HepG2 (cell line): ENCODE measurements around the gene LAPTM4A. TPM values are rescaled to one million over a fixed set of nuclear protein-coding genes. Genes with fewer than 3 reads are reported as not detected.

Experiments
- ATAC-seq: fragments of 200-7000 bp; cut with Tn5 transposase; 3 replicates; pipeline ENCODE4 v1.9.1; 2020; ENCODE audit warnings: mild to moderate bottlenecking, moderate library complexity
- BruUV-seq: library from RNA; stranded (reverse); fragments of 400-500 nt; replicated peaks from 2 replicates; lab custom pipeline; 2021; lab: Mats Ljungman, UMichigan
- CTCF ChIA-PET: fragments of 300-600 bp; formaldehyde crosslinking; extraction: SDS; loops from one replicate; lab custom pipeline; 2021; ENCODE audit warnings: low total read pairs, inconsistent platforms, low intra/inter-chr PET ratio; lab: Yijun Ruan, JAX
- POLR2A ChIA-PET: fragments of 350-600 bp; sonication (Branson Sonifier 250); formaldehyde crosslinking; loops from one replicate; lab custom pipeline; 2020; ENCODE audit warnings: antibody characterized with exemption, inconsistent platforms; lab: Yijun Ruan, JAX
- DNase-seq: peaks from one replicate; pipeline ENCODE4 v3.0.0-alpha.2; 2015; ENCODE audit warnings: low spot score
- FAIRE-seq: peaks from 3 replicates; lab custom pipeline; 2011; peaks lifted over from hg19 to GRCh38; lab: Jason Lieb, UNC
- H2AFZ ChIP-seq: one replicate; pipeline ENCODE4 v1.6.1; 2011; ENCODE audit warnings: low read length, inconsistent platforms
- H3K27ac ChIP-seq: fragments of 300-600 bp; 3 replicates; pipeline ENCODE4 v1.8.0; 2011; ENCODE audit warnings: mixed run types, mild to moderate bottlenecking, mixed read lengths, low read length, inconsistent platforms; ENCODE audit not compliant: insufficient read depth; ENCODE audit errors: extremely low read length
- H3K27me3 ChIP-seq, 2 experiments: fragments of 200-600 bp in 1 of 2; 2 replicates in 1 of 2; 3 replicates in 1 of 2; pipeline versions ENCODE4 v1.6.0 to v1.8.0; 2011; ENCODE audit warnings: low read length in 2 of 2, mild to moderate bottlenecking in 2 of 2, moderate library complexity in 2 of 2, inconsistent platforms in 1 of 2; ENCODE audit not compliant: insufficient read depth in 2 of 2, control insufficient read depth in 1 of 2
- H3K36me3 ChIP-seq, 2 experiments: fragments of 200-600 bp in 1 of 2; replicated peaks in 1 of 2; 2 replicates in 1 of 2; 3 replicates in 1 of 2; pipeline versions ENCODE4 v1.5.1 to v1.8.0; 2011; ENCODE audit warnings: low read length in 2 of 2, inconsistent platforms in 1 of 2; ENCODE audit not compliant: insufficient read depth in 2 of 2, control insufficient read depth in 1 of 2
- H3K4me1 ChIP-seq: 2 replicates; pipeline ENCODE4 v1.5.1; 2012; ENCODE audit warnings: low read length, inconsistent platforms; ENCODE audit not compliant: insufficient read depth
- H3K4me2 ChIP-seq: 2 replicates; pipeline ENCODE4 v1.6.0; 2011; ENCODE audit warnings: low read depth, low read length, inconsistent platforms
- H3K4me3 ChIP-seq, 3 experiments: fragments of 200-600 bp in 1 of 3; sonication (generic), shearing (Covaris generic) in 1 of 3; replicated peaks in 1 of 3; 2 replicates each; pipeline ENCODE4 v1.5.1; 2011 to 2016; ENCODE audit warnings: low read length in 3 of 3, inconsistent platforms in 2 of 3, low read depth in 2 of 3, mild to moderate bottlenecking in 2 of 3, control low read depth in 1 of 3, mixed read lengths in 1 of 3; ENCODE audit not compliant: insufficient read depth in 1 of 3
- H3K79me2 ChIP-seq: one replicate; pipeline ENCODE4 v1.6.1; 2011; ENCODE audit warnings: low read length, inconsistent platforms; ENCODE audit not compliant: insufficient read depth
- H3K9ac ChIP-seq: 2 replicates; pipeline ENCODE4 v1.6.0; 2011; ENCODE audit warnings: mild to moderate bottlenecking, low read depth, low read length, inconsistent platforms; ENCODE audit not compliant: insufficient read depth
- H3K9me3 ChIP-seq: 2 replicates; pipeline ENCODE4 v1.5.1; 2012; ENCODE audit warnings: mild to moderate bottlenecking, low read length
- H4K20me1 ChIP-seq: 2 replicates; pipeline ENCODE4 v1.6.0; 2011; ENCODE audit warnings: inconsistent platforms, mild to moderate bottlenecking, low read length, moderate library complexity; ENCODE audit not compliant: insufficient read depth
- CHD4 ChIP-seq: fragments of 200-600 bp; sonication (generic); IDR thresholded peaks from 2 replicates; pipeline ENCODE4 v1.7.0; 2017; ENCODE audit warnings: mild to moderate bottlenecking, low read length, borderline replicate concordance
- CSRNP1 ChIP-seq: sonication (generic); formaldehyde crosslinking; IDR thresholded peaks from 2 replicates; pipeline ENCODE4 v1.8.1; 2023; ENCODE audit warnings: mild to moderate bottlenecking, missing genetic modification reagents
- IRF2 ChIP-seq: IDR thresholded peaks from 2 replicates; pipeline ENCODE4 v1.6.1; 2018; ENCODE audit warnings: missing genetic modification reagents, missing compliant biosample characterization
- KLF12 ChIP-seq: sonication (generic); formaldehyde crosslinking; IDR thresholded peaks from 2 replicates; pipeline ENCODE4 v1.4.0; 2020; ENCODE audit warnings: missing genetic modification reagents, borderline replicate concordance
- KMT2B ChIP-seq: IDR thresholded peaks from 2 replicates; pipeline ENCODE4 v1.6.1; 2016; ENCODE audit warnings: missing genetic modification reagents, missing compliant biosample characterization
- MIER3 ChIP-seq: IDR thresholded peaks from 2 replicates; pipeline ENCODE4 v1.6.1; 2016; ENCODE audit warnings: missing compliant biosample characterization, borderline replicate concordance
- NR3C1 ChIP-seq: sonication (generic); formaldehyde crosslinking; IDR thresholded peaks from 2 replicates; pipeline ENCODE4 v1.4.0; 2020; ENCODE audit warnings: missing genetic modification reagents
- REPIN1 ChIP-seq: sonication (generic); formaldehyde crosslinking; IDR thresholded peaks from 2 replicates; pipeline ENCODE4 v1.8.0; 2022; ENCODE audit warnings: missing genetic modification reagents, low read depth, mild to moderate bottlenecking, borderline replicate concordance
- RORA ChIP-seq: sonication (generic); formaldehyde crosslinking; IDR thresholded peaks from 2 replicates; pipeline ENCODE4 v1.5.0; 2020; ENCODE audit warnings: mild to moderate bottlenecking, missing genetic modification reagents, moderate library complexity
- SP140L ChIP-seq: sonication (generic); formaldehyde crosslinking; IDR thresholded peaks from 2 replicates; pipeline ENCODE4 v1.4.0; 2020; ENCODE audit warnings: missing genetic modification reagents, borderline replicate concordance
- TARDBP ChIP-seq: sonication (generic); formaldehyde crosslinking; IDR thresholded peaks from 2 replicates; pipeline ENCODE4 v1.8.0; 2022; ENCODE audit warnings: mild to moderate bottlenecking, missing genetic modification reagents
- ZNF235 ChIP-seq: sonication (generic); formaldehyde crosslinking; IDR thresholded peaks from 2 replicates; pipeline ENCODE4 v1.8.1; 2023; ENCODE audit warnings: mild to moderate bottlenecking, missing genetic modification reagents, borderline replicate concordance
- ZNF326 ChIP-seq: sonication (generic); formaldehyde crosslinking; IDR thresholded peaks from 2 replicates; pipeline ENCODE4 v1.4.0; 2020; ENCODE audit warnings: missing genetic modification reagents, borderline replicate concordance
- ZNF431 ChIP-seq: sonication (generic); formaldehyde crosslinking; IDR thresholded peaks from 2 replicates; pipeline ENCODE4 v1.9.0; 2022; ENCODE audit warnings: missing genetic modification reagents, low read depth, mild to moderate bottlenecking, borderline replicate concordance
- ZNF501 ChIP-seq: sonication (generic); formaldehyde crosslinking; IDR thresholded peaks from 2 replicates; pipeline ENCODE4 v1.5.1; 2020; ENCODE audit warnings: mild to moderate bottlenecking, moderate library complexity, missing genetic modification reagents
- ZNF597 ChIP-seq: sonication (generic); formaldehyde crosslinking; IDR thresholded peaks from 2 replicates; pipeline ENCODE4 v1.5.0; 2020; ENCODE audit warnings: missing genetic modification reagents
- ZNF598 ChIP-seq: sonication (generic); formaldehyde crosslinking; IDR thresholded peaks from 2 replicates; pipeline ENCODE4 v1.5.1; 2020; ENCODE audit warnings: mild to moderate bottlenecking, missing genetic modification reagents, borderline replicate concordance
- ZNF615 ChIP-seq: sonication (generic); formaldehyde crosslinking; IDR thresholded peaks from 2 replicates; pipeline ENCODE4 v1.5.0; 2020; ENCODE audit warnings: mild to moderate bottlenecking, missing genetic modification reagents, borderline replicate concordance
- ZNF780A ChIP-seq: sonication (generic); formaldehyde crosslinking; IDR thresholded peaks from 2 replicates; pipeline ENCODE4 v1.8.0; 2022; ENCODE audit warnings: mild to moderate bottlenecking, missing genetic modification reagents, moderate library complexity
- ZSCAN12 ChIP-seq: sonication (generic); formaldehyde crosslinking; IDR thresholded peaks from 2 replicates; pipeline ENCODE4 v1.9.0; 2021; ENCODE audit warnings: mild to moderate bottlenecking, missing genetic modification reagents
- ZSCAN5A ChIP-seq: sonication (generic); formaldehyde crosslinking; IDR thresholded peaks from 2 replicates; pipeline ENCODE4 v1.8.0; 2022; ENCODE audit warnings: mild to moderate bottlenecking, missing genetic modification reagents, borderline replicate concordance
- WGBS: methylation state at CpG from one replicate; pipeline ENCODE4 v1.1.6; 2017; ENCODE audit warnings: low lambda C conversion rate; 5-methylcytosine and 5-hydroxymethylcytosine counted together
- in situ Hi-C: cut with HindIII; loops from 2 replicates; pipeline ENCODE4 v1.10.0; 2017; ENCODE audit warnings: low pct_unique_long_range_greater_than_20kb; ENCODE audit not compliant: extremely low pct_ligation_motif_present
- intact Hi-C: fragments of 100-400 bp; cut with micrococcal nuclease; formaldehyde crosslinking; loops from one replicate; pipeline ENCODE4 v1.10.0; 2022; ENCODE audit not compliant: unreplicated experiment
- polyA plus RNA-seq, 8 experiments: library from polyadenylated mRNA; depleted of rRNA in 3 of 8; stranded (reverse) in 7 of 8; unstranded in 1 of 8; fragments of >200 nt; fragmentation: Illumina TruSeq in 4 of 8; extraction: Trizol in 4 of 8; gene quantifications; 2 replicates each; pipeline versions ENCODE4 v1.2.1 to v1.2.3, GENCODE V29; 2011 to 2016; ENCODE audit warnings: low read depth in 4 of 8, missing spikeins in 1 of 8, mixed read lengths in 1 of 8; ENCODE audit not compliant: insufficient read depth in 1 of 8
- total RNA-seq, 5 experiments: library from RNA; depleted of rRNA; stranded (reverse); fragments of >200 nt; fragmentation: Illumina TruSeq; extraction: Trizol; gene quantifications; 2 replicates each; pipeline ENCODE4 v1.2.3, GENCODE V29; 2016; ENCODE audit warnings: low read depth in 1 of 5

Gene LAPTM4A
- total and polyA plus RNA-seq, 2 of the 13 experiments (the other 11 are each of a cell fraction or from before 2014, with no cell fraction given), result 116 to 558 TPM

- Histone ChIP-seq H3K9me3 (no peaks in the 10 kb centered on the region), H3K27ac (peak overlapping the region; percentile 72), H3K4me1 (peaks cover 92% of the 10 kb centered on the region), H2AFZ (peak overlapping the region; percentile 51), H3K4me3 (peak overlapping the region; percentile 71 to 89 (median 71)), H3K36me3 (no peaks in the 10 kb centered on the region), H4K20me1 (no peaks in the 10 kb centered on the region), H3K4me2 (peak overlapping the region; percentile 95), H3K79me2 (peaks cover 27% of the 10 kb centered on the region), H3K27me3 (no peaks in the 10 kb centered on the region; a peak in 1 of 5 replicates), H3K9ac (peak overlapping the region; percentile 83)
- DNase-seq (no peak), FAIRE-seq (no peak), ATAC-seq (no peak)
- in situ Hi-C loops, result loop anchor here (5.0 kb wide), 1 partner anchor 81 kb away; no protein-coding TSS in a partner anchor
- CTCF ChIA-PET, result interaction anchor here (1.4 kb wide), 1 partner anchor 56 kb away, joined by 3 read pairs; no protein-coding TSS in a partner anchor
- BruUV-seq, result no TSS peak
- intact Hi-C loops, result no loop called here
- POLR2A ChIA-PET, result interaction anchor here (0.8 to 8.9 kb wide), 4 partner anchors 22 to 110 kb away, joined by 3 to 109 read pairs (median 6); partner anchors contain the start of genes LAPTM4A, TTC32 and WDR35
- 80% methylated on average over 14 of the region's 14 CpGs for WGBS
- no peak for TF ChIP-seq RORA
- no peak for TF ChIP-seq CSRNP1 (CRISPR knock-in tag)
- no peak for TF ChIP-seq KLF12 (CRISPR knock-in tag)
- no peak for TF ChIP-seq ZNF235 (CRISPR knock-in tag)
- TF ChIP-seq SP140L (CRISPR knock-in tag), result no peak
- no peak for TF ChIP-seq CHD4
- no peak for TF ChIP-seq TARDBP (CRISPR knock-in tag)
- TF ChIP-seq ZSCAN12 (CRISPR knock-in tag), result no peak
- no peak for TF ChIP-seq REPIN1 (CRISPR knock-in tag)
- no peak for TF ChIP-seq MIER3 (CRISPR knock-in tag)
- no peak for TF ChIP-seq NR3C1
- no peak for TF ChIP-seq ZNF780A
- TF ChIP-seq IRF2, result peak; percentile 16; the same call in 1 of the 2 replicates
- no peak for TF ChIP-seq ZNF326 (CRISPR knock-in tag)
- TF ChIP-seq ZNF598 (CRISPR knock-in tag), result no peak
- no peak for TF ChIP-seq ZNF597 (CRISPR knock-in tag)
- no peak for TF ChIP-seq ZNF431 (CRISPR knock-in tag)
- TF ChIP-seq ZSCAN5A (CRISPR knock-in tag), result no peak
- no peak for TF ChIP-seq ZNF615
- TF ChIP-seq ZNF501 (CRISPR knock-in tag), result peak; percentile 38; the same call in 1 of the 2 replicates
- peak; percentile 23; the same call in 1 of the 2 replicates for TF ChIP-seq KMT2B (CRISPR knock-in tag)
Observed at GRCh38 chr2:20011276-20012031, 40.0 kb downstream of the LAPTM4A start.
